ENCODE measurements around the gene PLCG1.
A peak's percentile ranks its signal among the peaks of the same experiment; 100 is the strongest.

DNA sequence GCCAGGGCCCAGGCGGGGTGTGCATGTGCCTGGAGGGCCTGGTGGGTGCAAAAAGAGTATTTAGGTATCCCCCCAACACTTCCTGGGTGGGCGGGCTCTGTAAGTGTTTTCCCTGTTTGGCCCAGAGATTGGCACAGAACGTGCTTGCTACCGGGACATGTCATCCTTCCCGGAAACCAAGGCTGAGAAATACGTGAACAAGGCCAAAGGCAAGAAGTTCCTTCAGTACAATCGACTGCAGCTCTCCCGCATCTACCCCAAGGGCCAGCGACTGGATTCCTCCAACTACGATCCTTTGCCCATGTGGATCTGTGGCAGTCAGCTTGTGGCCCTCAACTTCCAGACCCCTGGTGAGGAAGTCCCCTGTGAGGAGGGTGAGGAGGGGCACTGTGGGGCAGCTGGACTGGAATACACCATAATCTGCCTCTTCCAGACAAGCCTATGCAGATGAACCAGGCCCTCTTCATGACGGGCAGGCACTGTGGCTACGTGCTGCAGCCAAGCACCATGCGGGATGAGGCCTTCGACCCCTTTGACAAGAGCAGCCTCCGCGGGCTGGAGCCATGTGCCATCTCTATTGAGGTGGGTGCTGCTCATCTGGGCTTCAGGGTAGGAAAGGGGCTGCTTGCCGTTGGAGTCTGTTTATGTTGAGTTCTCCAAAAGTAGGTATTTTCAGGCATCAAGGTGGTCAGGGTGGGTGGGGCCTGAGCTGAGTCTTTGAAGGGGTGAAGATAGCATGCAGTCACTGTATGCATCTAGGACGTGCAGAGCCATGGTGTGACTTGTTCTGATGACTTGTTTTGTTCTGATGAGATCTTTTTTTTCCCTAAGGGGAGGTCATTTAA lies 35.2 kb downstream of the PLCG1 start:
- TF ChIP-seq CTCF (IDR thresholded peaks at IDR 0.05; ENCODE audit: poor library complexity, severe bottlenecking) (no peak), POLR2AphosphoS5 (IDR thresholded peaks at IDR 0.05) (peak; percentile 7), EZH2 (IDR thresholded peaks at IDR 0.05; ENCODE audit: borderline replicate concordance, insufficient read depth, low read length, poor library complexity, severe bottlenecking) (no peak)

All from neural cell (in vitro differentiated cells).